RKO (cell line): Measurements from ENCODE around the gene ROR2.
A peak's percentile ranks its signal among the peaks of the same experiment; 100 is the strongest.

ENCODE experiments used
- DNase-seq: peaks from one replicate; pipeline ENCODE4 v3.0.0-alpha.2; 2016; ENCODE audit warnings: low spot score

ROR2 gene

DNA sequence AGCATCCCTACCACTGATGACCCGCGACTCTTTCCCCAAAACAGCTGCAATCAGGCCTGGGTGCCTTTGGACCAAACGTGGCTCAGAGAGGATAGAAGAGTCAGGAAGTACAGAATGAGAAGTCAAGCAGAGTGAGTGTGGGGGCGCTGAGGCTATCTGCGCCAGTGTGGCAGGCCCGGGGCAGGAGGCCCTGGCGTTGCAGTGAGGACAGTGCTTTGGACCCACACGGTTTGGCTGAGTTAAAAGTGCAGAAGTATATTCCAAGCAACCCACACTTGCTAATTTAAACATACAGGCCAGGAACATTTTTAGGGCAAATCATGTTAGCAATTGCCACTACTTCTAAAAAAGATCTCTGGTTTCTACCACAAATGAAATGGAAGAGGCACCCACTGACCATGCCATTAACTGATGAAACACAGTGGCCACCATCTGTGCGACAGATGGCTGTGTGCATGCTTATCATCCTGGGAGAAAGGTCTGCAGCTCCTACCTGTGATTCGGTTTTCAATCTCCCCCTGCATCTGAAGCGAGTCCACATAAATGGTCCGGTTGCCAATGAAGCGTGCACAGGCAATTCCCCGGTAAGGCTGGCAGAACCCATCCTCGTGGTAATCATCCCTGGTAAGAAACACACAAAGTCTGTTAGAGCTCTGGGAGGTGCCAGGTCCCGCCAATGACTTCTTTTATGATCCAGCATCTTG, 213.0 kb downstream of the ROR2 start:
- no peak for DNase-seq

DNA sequence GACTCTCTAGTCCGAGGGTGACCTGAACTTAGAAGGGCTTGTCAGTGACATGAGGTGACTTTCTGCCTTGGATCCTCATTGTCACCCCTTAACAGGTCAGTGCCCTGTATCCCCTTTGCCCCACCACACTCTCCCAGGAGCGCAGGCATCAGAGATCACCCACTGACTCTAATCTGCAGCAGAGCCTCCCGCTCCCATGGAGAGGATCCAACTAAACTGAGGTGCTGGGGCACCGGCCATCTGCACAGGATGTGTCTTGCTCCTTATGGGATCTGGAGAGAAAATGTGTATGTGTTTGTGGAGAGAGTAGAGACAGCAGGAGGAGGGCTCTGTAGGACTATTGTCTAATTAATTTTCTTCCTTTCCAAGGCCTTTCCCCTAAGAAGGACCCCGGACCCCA, 213.7 kb downstream of the ROR2 start:
- no peak for DNase-seq

DNA sequence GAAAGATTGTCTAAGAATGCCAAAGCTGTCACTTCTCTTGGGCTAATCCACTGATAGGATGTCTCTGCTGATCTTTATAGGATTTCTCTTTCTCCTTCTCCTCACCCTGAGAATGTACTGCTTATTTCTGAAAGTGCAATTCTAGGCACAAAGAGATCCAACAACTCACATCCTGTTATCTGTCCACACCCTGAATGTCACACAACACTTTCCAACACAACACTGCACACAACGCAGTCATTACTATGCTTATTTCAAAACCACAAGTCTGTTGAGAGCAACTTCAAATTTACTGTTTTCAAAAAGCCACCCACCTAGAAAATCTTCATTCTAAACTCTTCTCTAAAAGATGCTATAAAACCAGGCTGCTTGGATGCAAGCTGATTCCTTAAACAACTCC, 215.0 kb downstream of the ROR2 start:
- no peak for DNase-seq

DNA sequence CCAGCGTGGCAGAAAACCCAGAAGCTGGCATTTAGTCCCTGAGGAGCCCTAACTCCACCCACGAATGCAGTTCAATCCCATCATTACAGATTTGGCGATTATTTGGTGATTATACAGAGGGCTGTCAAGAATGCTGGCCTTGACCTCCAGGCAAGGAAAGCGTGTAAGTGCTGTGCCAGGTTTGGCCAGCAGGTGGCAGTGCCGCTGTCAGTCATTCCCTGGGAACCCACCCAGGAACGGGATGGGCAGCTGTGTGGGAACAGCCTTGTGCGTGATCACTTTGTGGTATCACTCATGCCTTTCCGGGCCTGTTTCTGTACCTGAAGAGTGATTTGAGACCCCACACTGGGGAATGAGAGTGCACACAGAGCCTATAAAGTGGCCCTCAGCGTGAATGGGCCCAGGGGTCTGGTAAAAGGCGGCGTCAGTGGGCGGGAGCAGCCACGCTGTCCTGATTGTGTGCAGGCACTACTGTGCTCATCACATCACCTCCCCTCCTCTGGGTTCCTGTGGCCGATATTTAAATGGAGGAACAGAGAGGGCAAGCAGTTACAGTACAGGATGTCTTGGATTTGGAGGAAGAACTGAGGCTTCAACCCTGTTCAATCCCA, 215.6 kb downstream of the ROR2 start:
- peak; percentile 46 for DNase-seq

DNA sequence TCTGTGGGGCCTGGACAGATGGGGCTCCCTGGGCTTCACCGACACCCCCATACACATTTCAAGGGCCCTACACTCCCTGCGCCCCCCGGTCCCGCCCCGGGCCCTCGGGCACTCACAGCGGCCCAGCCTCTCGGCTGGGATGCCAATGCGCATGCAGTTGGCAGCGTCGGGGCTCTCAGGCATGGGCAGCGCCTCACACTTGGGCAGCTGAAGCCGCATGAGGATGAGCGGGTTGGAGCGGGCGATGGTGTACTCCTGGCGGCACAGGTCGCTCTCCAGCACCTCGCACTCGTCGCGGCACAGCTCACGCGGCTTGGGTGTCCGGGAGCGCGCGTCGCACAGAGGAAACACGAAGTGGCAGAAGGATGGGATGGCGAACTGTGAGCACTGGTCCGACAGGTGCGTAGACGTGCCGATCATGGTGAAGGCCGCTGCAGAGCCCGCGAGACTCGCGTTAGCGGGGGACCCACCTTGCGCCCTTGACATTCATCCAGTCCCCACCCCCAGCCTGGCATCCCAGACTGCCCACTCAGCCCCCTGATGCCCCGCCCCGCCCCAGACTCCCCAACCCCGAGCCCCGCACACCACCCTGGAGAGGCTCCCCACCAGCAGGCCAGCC, 216.9 kb downstream of the ROR2 start:
- no peak for DNase-seq

DNA sequence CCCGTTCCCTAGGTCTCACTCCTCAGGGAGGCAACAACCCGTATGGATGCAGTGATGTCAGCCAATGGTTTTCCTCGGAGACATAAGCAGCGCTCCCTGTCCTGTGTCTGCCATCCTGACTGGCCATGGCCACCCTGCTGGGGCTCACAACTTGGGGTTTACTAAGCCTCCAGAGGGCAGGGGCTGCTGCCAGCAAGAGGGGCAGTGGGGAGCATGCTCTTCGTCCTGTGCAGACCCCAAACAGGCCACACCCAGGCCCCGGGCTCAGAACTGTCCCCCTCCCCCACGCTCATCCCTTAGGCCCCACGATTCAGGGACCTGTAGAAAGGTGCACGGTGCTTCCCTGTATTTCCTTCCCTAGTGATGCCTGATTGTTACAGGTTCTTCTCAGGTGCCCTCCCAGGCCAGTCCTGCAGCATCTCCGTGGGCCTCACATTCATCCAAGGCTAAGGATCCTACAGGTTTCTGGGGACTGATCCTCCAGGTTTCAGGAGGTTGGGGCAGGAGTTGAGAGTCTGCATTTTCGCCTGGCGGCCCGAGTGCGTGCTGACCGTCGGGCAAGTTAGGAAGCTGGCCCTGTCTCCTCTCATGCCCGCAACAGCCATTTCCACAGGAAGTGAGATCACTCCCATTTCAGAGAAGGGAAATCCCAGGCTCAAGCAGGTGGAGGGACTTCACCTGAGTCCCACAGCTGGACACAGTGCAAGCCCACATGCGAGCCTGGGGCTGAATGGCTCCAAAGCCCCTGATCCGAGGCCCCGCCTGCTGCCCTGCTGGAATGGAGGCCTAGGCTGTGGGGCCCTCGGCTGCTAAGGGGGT, 217.6 kb downstream of the ROR2 start:
- no peak for DNase-seq

DNA sequence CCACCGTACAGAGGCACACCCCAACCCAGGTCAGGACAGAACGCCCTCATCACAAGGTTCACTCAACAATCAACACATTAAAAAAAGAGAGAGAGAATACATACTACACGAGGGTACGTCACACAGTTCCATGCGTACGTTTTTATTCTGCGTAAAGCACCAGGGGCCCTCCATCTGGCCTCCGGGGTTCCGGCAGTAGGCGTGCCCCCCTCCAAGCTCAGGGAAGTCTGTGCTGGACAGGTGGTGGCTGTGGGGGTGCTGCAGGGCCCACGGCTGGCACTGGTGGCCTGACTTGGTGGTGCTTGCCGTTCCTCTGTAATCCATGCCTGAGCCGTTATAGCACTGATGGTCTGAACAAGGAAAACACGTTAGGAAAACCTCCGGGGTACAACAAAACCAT, 219.2 kb downstream of the ROR2 start:
- no peak for DNase-seq

DNA sequence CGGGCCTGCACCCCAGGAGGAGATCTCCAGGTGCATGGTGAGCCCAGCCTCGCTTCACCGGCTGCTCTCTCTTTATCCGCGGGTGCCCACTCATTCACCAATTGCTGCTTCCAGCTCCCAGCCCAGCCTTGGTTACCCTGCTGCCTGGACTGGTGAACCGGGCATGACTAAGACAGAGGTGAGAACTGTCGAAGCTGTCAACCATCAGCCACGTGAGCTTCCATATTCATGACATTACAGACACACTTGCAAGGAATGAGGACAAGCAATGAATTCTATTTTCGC, 220.5 kb downstream of the ROR2 start:
- no peak for DNase-seq

DNA sequence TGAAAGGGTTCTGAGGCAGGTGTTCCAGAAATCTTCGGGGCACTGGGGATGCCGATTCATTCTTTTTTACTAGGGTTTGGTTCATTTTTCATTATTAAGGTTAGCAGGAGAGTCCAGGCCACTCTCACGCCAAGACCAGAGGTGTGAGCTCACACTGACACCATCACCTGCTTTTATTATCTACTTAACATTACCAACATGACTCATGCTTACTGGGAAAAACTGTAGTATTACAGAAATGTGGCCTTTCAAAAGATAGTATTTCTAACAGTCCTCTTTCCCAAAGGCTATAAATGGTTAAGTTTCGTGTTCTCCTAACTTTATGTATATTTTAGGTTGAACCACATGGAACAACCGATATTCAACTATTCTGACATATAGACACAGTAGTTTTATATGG, 222.1 kb downstream of the ROR2 start:
- DNase-seq: no peak

DNA sequence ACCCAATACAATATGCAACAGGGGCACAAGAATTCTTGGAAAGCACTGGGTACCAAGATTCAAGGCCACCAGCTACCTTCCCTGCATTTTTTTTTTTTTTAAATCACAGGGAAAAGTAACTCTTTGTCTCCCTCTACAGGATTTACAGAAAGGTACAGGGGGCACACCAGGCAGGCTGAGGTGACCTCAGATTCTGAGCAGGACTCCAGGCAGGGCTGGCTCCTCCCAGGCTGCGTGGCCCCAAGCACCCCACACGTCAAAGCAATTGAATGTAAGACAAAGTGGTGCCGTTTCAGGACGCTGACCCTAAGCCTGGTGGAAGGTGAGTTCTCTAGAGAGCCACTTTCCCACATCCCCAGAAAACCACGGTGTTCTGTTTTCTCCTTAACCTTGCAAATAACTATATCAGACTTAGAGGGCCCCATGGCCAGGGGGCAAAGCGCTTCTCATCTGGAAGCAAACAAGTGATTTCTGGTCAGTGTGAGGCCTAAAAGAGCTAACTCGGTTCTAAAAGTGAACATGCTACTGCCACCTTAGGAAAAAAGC, 222.6 kb downstream of the ROR2 start:
- peak; percentile 85 for DNase-seq

DNA sequence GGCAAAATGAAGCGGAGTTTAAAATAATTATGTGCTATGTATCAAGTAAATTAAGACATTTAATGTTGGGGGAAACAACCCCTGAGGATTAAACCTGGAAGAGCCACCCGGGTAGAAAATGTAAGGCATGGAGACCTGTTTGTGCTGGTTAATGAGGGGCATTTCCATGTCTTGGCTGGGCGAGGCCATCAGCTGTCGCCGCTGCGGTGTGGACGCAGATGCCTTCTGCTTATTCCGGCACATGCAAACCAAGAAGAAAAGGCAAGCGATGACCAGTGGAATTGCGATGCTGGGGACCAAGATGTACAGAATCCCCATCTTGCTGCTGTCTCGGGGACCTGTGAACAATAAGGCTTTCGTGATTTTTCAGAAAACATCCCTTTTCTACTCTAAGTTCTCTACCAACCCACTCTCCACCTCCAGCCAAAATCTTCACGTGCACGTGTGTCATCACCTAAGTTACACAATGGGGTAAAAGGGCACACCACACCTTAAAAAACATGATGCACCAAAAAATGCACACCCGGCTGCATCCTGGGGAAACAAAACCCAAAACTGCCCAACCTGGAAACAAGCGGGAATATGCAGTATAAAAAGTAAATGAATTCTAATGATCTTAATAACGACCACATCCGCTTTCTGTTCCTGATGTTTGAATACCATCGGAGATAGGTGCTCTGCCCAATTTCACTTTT, 223.5 kb downstream of the ROR2 start:
- no peak for DNase-seq

DNA sequence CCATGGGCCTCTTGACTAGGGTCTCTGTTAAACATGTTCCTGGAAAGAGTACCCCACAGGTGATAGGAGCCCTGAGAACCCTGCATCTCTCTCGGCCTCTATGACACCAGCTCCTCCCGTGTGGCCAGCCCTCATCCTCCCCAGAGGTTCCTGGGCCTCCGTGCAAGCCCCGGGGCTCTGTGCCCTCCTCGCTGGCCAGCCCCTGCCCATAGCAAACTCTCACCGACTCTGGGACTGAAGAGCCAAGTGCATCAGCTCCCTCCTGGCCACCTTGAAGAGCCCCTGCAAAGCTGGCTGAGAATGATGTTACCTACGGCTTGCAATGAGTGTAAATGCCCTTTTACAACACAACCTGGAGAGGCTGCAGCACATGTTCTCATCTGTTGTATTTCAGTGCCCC, 224.4 kb downstream of the ROR2 start:
- DNase-seq: no peak

DNA sequence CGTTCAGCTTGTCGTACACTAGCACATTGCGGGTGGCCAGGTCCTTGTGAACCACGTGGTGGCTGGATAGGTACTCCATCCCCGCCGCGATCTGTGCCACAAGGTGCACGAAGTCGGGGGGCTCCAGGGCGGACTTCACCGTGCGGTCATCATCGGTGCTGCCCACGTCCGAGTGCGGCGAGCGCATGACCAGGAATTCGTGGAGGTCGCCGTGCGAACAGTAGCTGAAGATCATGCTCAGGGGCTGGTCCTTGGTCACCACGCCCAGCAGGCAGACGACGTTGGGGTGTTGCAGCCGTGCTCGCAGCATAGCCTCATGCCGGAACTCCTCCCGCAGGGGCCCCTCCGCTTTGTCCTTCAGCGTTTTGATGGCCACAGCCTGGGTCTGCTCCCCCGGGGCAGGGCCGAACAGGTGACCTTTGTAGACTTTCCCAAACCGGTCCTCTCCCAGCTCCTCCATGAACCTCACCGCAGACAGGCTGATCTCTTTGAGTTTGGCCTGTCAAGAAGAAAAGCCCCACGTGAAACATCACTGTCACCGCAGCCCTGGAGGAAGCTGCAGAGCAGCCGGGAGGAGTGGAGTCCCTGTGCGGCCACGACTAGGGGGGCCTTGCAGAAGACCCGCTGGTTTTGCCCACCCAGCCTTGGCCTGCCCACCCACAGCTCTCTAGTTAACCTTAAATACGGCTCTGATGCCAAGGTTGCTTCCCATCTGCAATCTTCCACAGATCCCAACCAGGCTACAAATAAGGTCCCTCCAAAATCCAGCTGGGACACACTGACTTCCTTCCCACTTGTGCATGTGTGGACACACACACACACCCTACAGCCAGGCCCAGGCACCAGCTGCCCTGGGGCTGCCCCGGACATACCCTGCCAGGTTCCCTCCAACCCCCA, 225.2 kb downstream of the ROR2 start:
- no peak for DNase-seq

DNA sequence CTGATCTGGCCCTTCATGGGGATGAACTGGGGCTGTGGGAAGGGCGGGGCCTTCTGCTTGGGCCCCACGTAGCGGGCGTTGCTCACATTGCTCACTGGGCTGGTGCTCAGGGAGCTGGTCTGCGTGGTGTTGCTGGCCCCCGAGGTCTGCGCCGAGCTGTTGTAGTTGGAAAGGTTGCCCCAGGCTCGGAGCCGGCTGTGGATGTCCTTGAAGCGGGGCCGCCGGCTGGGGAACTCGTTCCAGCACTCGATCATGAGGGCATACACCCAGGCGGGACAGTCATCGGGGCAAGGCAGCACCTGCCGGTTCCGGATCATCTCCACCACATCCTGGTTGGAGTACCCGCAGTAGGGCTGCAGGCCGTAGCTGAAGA, 226.0 kb downstream of the ROR2 start:
- no peak for DNase-seq

DNA sequence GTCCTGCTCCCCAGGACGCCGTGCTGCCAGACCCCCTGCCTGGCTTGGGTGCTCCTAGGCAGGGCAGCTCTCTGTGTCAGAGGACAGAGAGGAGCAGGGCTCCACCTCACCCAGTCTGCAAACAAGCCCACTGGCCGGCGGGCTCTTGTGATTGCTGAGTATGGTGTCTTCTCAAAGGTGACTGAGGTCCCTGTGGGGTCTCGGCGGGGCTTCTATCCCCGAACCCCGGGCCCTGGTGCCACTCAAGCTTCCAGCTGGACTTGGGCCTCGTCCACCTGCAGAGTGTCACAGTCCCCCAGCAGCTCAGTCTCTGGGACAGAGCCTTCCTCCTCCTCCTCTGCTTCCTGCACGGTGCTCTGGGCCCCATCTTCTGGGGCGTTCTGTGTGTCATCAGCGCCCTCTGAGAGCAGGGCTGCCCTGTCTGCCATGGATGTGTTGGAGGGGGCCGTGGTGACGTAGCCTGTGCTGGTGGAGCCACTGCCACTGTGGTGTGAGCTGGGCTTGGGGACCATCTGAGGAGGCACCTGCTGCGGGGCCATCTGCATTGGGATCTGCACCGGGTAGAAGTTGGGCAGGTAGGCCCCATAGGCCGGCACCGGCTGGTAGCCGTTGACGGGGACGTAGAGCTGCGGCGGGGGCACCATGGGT, 226.5 kb downstream of the ROR2 start:
- no peak for DNase-seq

DNA sequence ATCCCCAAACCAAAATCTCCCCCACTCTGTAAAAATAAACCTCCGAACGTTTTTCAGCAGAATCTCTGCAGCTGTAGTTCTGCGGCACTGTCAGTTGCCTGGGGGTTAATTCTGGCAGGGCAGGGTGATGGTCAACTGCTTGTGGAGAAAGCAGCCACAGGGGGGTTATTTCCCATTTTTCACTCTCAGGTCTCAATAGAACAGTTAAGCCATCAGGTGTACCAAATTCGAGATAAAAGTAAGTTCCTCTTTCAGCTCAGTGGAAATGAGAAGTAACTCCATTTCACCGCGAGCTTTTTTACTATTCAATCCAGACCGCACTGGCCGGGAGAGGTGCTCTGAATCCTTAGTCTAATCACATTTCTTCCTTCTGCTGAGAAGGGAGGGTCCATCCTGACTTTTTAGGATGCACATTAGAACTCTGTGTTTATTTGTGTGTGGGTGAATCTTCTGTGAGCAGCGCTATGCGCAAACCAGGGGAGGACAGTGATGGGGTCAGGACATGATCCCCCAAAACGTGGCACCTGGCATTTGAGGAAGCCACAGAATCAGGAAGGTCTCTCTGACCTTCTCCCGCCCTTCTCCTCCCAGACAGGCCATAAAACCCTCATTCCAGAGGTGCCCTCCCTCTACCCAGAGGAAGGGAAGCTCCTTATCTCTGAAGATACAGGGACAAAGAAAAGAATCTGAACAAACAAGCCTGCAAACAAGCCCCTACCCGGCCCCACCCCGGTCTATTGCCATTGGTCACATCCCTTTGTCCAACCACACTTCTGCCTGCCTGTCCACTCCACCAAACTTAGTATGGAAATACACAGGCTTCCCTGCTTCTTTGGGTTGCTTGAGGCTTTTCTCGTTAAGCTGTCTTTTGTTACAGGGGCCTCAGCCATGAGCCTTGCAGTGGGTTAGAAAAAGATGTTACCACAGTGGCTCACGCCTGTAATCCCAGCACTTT, 229.0 kb downstream of the ROR2 start:
- DNase-seq: no peak

DNA sequence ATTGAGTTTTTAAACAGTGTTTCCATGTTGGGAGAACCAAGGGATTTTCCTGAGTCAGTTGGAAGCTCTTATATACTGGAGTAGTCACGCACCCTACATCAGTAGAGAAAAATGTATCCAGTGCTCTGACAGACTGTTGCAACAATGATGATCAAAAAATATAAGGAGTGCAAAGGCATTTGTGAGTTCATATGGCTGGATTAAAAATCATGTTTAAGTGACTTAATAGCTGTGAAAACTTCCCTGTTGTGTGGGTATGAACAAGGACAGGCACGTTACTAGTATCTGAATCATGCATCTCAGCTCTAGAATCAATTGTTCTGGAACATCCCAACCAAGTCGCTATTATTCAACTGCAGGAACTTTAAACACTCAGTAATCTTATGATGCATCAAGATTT, 229.7 kb downstream of the ROR2 start:
- DNase-seq: no peak

DNA sequence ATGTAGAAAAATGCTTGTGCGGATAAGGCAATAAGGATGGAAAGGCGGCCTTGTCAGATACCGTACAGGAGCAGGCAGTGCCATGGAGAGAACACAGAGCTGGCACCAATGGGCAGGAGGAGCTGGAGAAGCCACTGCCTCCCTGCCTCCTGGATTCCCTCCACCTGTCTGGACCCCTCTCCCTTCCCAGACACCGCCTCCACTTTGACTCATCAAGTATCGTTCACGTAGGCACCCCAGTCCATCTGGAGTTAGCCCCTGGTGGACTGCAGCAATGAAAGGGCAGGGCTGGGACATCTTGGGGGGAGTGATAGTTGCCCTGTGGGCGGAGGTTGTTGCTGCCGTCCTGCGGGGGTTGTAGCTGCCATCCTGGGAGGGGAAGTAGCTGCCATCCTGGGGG, 232.0 kb downstream of the ROR2 start:
- DNase-seq: no peak

DNA sequence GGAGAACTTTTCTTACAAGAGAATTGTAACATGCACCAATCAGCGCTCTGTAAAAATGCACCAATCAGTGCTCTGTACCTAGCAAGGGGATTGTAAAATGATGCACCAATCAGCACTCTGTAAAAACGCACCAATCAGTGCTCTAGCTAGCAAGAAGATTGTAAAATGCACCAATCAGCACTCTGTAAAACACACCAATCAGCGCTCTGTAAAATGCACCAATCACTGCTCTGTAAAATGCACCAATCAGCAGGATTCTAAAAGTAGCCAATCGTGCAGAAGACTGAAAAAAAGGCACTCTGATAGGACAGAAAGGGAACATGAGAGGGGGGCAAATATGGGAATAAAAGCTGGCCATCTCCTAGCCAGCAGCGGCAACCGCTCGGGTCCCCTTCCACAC, 233.2 kb downstream of the ROR2 start:
- DNase-seq: no peak

DNA sequence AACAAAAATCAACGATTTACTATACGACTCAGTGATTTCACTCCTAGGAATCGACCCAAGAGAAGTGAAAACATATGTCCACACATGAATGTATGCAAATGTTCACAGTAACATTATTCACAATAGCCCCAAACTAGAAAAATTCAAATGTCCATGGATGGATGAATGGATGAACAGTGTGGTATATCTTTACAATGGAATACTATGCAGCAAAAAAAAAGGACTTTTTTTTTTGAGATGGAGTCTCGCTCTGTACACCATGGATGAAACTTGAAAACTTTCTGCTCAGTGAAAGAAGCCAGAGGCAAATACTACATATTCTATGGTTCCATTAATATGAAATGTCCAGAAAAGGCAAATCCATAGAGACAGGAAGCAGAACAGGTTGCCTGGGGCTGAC, 233.8 kb downstream of the ROR2 start:
- DNase-seq: no peak
